HG03575 (cell line): ENCODE results near the gene FHDC1.

ENCODE experiments used
- ATAC-seq: cut with Tn5 transposase; IDR thresholded peaks from one replicate; pipeline ENCODE4 v1.9.1; 2021; ENCODE audit not compliant: unreplicated experiment, insufficient number of reproducible peaks, low FRiP score; ENCODE audit errors: extremely low read depth

Gene FHDC1

DNA sequence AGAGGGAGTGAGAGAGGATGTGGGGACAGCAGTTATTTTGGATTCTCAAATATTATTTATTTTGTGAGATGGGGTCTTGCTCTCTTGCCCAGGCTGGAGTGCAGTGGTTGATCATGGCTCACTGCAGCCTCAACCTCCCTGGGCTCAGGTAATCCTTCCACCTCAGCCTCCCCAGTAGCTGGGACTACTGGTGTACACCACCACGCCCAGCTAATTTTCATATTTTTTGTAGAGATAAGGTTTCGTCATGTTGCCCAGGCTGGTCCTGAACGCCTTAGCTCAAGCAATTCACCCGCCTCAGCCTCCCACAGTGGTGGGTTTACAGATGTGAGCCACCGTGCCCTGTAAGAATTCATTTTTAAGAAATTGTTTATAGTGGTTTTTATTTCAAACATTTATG, 61.2 kb downstream of the FHDC1 start:
- ATAC-seq, result no peak

DNA sequence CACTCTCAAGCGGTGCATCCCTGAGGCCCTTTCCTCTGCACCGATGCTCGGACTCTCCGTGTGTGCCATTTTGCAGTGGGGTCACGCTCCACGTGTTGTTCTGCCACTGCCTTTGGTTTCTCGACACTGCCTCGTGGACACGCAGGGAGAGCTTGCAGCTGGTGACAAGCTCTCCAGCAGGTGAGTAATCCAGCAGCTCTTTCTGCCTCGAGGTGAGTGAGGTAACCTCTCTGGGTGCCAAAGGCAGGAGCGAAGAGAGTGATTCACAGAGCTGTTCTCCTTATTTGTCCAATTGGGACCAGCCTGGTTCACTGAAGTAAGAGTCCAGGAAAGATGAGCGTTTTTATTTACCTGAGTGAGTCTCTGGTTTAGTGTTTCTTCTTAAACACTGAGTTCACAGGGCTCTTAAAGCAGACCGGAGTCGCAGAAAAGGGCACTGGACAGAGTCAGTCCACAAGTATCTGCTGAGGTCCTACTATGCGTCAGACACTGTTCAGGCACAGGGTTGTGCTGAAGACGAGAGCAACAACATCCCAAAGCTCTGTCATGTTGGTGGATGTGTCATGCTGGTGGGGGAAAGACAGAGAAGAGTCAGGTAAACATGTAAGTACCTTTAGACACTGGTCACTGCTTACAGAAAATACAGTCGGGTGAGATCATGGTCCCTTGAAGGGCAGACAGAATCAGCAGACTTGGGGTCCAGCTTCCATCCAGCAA, 61.8 kb downstream of the FHDC1 start:
- ATAC-seq, result no peak

- ATAC-seq, result no peak
Measured at GRCh38 chr4:152998861-152999260, 62.7 kb downstream of the FHDC1 start.

DNA sequence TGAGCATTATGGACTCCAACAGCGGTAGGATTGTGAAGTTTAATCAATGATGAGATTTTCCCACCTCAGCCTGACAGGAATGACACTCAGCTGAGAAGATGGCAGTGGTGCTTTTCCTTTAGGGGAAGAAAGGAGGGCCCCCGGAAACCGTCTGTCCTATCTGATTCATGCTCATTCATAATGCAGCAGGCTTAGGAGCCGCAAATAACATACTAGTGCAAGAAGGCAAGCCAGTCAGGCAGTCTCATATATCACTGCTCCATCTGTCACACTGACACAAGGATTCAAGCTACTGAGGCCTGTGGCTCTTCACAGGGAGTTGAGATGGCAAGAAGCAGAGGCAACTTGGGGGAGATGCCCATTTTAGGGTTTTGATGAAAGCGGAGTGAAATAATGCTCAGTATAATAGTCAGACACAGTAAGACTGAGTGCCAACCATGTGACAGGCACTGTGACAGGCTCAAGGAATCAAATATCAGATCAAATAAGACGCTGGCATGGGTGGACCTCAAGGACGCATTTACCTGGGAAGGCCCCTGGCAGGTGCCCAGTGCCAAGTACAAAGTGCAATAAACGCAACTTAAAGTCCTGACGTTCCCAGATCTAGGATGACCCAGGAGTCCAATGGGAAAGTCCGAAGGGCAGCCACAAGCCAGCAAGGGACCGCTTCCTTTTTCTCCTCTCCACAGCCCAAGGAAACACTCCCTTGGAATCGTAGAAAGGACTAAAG, 63.4 kb downstream of the FHDC1 start:
- ATAC-seq, result no peak

DNA sequence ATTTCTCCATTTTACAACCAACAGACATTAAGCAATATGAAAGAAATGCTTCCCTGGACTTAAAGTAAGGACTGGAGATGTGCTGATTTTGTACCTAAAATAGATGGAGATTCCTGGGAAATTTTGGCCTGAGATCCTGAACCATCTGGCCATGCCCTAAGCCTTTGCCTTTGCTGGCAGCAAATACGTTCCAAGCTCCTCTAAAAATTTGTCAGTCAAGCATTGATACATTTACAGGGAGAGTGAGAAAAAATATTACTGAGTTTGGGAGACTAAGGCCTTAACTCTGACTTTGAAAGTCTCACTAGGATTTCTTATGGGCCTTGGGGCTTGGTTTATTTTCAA, 63.9 kb downstream of the FHDC1 start:
- no peak for ATAC-seq

- no peak for ATAC-seq
Measured at GRCh38 chr4:153001626-153002025, 65.5 kb downstream of the FHDC1 start.

- no peak for ATAC-seq
Measured at GRCh38 chr4:153002110-153002509, 66.0 kb downstream of the FHDC1 start.

GRCh38 chr4:153004081-153004850, 68.1 kb downstream of the FHDC1 start:
- no peak for ATAC-seq

- no peak for ATAC-seq
Measured at GRCh38 chr4:153005899-153006381, 69.8 kb downstream of the FHDC1 start.

- no peak for ATAC-seq
Measured at GRCh38 chr4:153008578-153009199, 72.6 kb downstream of the FHDC1 start.

- ATAC-seq, result no peak
Measured at GRCh38 chr4:153010146-153010545, 74.0 kb downstream of the FHDC1 start.

GRCh38 chr4:153013202-153013977, 77.3 kb downstream of the FHDC1 start:
- ATAC-seq, result no peak

DNA sequence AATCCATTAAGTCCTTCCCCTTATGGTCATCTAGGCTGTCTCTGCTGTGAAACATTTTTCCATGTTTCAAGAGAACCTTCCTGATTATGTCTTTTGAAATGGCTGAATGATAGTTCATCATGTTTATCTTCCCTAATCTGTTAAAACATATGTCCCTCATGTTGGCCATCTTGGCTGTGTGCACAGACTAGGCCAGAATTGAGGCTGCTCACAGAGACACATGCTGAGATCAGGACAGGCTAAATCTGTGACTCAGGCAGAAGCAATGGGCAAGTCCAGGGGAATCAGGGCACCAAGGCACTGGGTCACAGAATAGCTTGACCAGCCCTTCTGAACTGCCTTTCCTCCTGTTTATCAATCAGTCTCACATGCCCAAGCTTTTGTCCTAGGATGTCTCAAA, 78.3 kb downstream of the FHDC1 start:
- no peak for ATAC-seq

DNA sequence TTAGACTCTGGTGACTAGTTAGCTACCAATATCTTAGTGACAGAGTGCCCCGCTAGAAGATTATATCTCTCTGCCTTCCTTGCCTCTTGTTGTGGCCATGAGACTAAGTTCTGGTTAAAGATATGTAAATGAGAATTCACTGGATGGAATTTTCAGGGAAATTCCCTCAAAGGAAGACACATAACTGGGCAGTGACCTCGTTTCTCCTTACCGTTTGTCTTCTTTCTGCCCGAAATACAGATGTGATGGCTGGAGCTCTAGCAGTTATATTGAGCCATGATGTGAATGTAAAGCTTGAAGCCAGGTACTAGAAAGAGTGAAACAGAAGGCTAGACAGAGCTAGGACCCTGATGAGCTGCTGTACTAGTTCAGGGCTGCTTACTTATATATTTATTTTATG, 80.5 kb downstream of the FHDC1 start:
- no peak for ATAC-seq

- no peak for ATAC-seq
Measured at GRCh38 chr4:153018031-153018430, 81.9 kb downstream of the FHDC1 start.

DNA sequence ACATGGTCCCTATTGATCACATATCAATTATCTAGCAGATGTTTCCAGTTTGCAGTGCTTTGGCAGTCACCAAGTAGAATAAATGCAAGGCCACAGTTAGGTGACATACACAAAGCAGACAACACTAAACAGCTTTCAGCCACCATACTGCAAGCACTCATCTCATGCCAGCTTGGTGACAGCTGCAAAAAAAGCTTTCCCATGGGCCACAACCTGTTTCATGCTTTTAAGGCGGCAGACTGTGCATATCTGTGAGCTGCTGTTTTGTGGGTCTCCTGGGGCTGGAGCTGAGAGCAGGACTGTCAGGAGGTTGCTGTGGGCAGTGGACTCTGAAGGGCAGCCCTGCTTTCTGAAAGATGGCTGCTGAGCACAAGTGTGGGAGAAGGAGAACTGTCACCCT, 82.6 kb downstream of the FHDC1 start:
- ATAC-seq, result no peak

DNA sequence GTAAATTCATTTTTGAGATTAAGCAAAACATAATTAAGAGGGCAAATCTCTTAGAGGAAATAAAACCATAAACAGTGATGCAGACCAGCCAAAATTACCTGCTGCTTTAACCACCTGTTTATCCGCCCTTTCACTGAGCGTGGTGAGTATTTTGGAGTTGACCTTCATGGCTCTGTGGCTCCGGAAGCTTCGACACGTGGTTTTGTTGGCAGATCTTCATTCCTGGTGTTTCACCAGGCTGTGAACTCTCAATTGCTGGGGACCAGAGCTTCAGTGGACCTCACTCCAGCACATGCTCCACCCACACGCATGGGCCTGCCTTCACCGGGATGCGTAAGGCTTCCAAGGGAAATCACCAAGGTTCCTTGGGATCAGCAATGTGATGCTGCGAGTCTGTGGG, 83.8 kb downstream of the FHDC1 start:
- no peak for ATAC-seq

GRCh38 chr4:153020457-153020856, 84.3 kb downstream of the FHDC1 start:
- ATAC-seq, result no peak

DNA sequence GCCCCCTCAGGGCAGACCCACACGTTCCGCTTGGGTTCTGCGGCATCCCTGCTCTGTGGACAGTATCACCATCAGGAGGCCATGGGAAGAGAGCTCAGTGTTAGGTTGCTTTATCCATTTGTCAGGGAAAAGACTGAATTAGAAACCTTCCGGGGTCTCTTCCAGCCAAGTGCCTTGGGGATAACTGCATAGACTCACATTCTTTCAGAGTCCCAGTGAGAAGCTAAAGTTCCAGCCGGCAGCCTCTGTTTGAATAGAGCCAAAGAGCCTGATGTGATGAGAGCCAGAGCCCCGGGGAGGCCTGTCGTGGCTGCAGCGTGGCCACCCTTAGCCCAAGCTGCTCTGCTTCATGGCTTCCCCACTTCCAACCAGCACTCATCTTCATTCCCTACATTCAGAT, 85.2 kb downstream of the FHDC1 start:
- no peak for ATAC-seq
